Smooth muscle cell (in vitro differentiated cells): Measurements from ENCODE around the gene CLSTN2. TPM values are rescaled to one million over a fixed set of nuclear protein-coding genes. Genes with fewer than 3 reads are reported as not detected.

Experiments used
- DNase-seq: peaks from one replicate; lab custom pipeline; 2025; ENCODE audit not compliant: unreplicated experiment; lab: John Stamatoyannopoulos, UW
- H2AFZ ChIP-seq: fragments of 200-600 bp; sonication (generic); 2 replicates; pipeline ENCODE4 v1.6.0; 2016; ENCODE audit warnings: antibody characterized with exemption, low read depth, mild to moderate bottlenecking
- H3F3A ChIP-seq: fragments of 200-600 bp; sonication (generic); 2 replicates; pipeline ENCODE4 v1.6.0; 2017; ENCODE audit warnings: antibody characterized with exemption, low read depth
- H3K27ac ChIP-seq: fragments of 200-600 bp; sonication (generic); 2 replicates; pipeline ENCODE4 v1.5.1; 2016; ENCODE audit warnings: low read depth, mild to moderate bottlenecking
- H3K27me3 ChIP-seq: fragments of 200-600 bp; sonication (generic); 2 replicates; pipeline ENCODE4 v1.6.1; 2016; ENCODE audit warnings: low read depth, mild to moderate bottlenecking
- H3K36me3 ChIP-seq: fragments of 200-600 bp; sonication (generic); 2 replicates; pipeline ENCODE4 v1.5.1; 2016; ENCODE audit warnings: low read depth
- H3K4me1 ChIP-seq: fragments of 200-600 bp; sonication (generic); 2 replicates; pipeline ENCODE4 v1.5.1; 2016; ENCODE audit warnings: low read depth
- H3K4me2 ChIP-seq: fragments of 200-600 bp; sonication (generic); 2 replicates; pipeline ENCODE4 v1.6.0; 2016; ENCODE audit warnings: mild to moderate bottlenecking
- H3K4me3 ChIP-seq: fragments of 200-600 bp; sonication (generic); 2 replicates; pipeline ENCODE4 v1.5.1; 2016; ENCODE audit warnings: mild to moderate bottlenecking
- H3K79me2 ChIP-seq: fragments of 200-600 bp; sonication (generic); 2 replicates; pipeline ENCODE4 v1.6.0; 2016; ENCODE audit warnings: low read depth, mild to moderate bottlenecking
- H3K9ac ChIP-seq: fragments of 200-600 bp; sonication (generic); 2 replicates; pipeline ENCODE4 v1.6.0; 2016; ENCODE audit warnings: low read depth
- H3K9me3 ChIP-seq: fragments of 200-600 bp; sonication (generic); replicated peaks from 2 replicates; pipeline ENCODE4 v1.5.1; 2016; ENCODE audit warnings: low read depth
- H4K20me1 ChIP-seq: fragments of 200-600 bp; sonication (generic); 2 replicates; pipeline ENCODE4 v1.6.0; 2016; ENCODE audit warnings: low read depth
- CTCF ChIP-seq: fragments of 200-600 bp; sonication (generic); IDR thresholded peaks from 2 replicates; pipeline ENCODE4 v1.5.1; 2017; ENCODE audit warnings: borderline replicate concordance, mild to moderate bottlenecking, antibody characterized with exemption; ENCODE audit not compliant: insufficient read depth, poor library complexity, severe bottlenecking
- WGBS: methylation state at CpG from one replicate; pipeline ENCODE4 v1.1.7; 2016; ENCODE audit warnings: low lambda C conversion rate; 5-methylcytosine and 5-hydroxymethylcytosine counted together
- polyA plus RNA-seq: library from polyadenylated mRNA; unstranded; fragments of >200 nt; fragmentation: Nextera tagmentation; extraction: Ambion mirVana; gene quantifications from 2 replicates; pipeline ENCODE4 v1.2.1, GENCODE V29; 2016
- total RNA-seq: library from RNA; depleted of rRNA; stranded (reverse); fragments of >200 nt; gene quantifications from 2 replicates; pipeline ENCODE4 v1.2.3, GENCODE V29; 2014

Gene CLSTN2
- total and polyA plus RNA-seq, 2 experiments from 2014 or later, result 0.91 to 1.5 TPM

- no peaks in the 10 kb centered on the region for H3K9me3 ChIP-seq
- no peak for DNase-seq
- H3K4me3 ChIP-seq, result peak overlapping the region; percentile 57
- peaks cover 4% of the 10 kb centered on the region for H3K4me1 ChIP-seq
- no peaks in the 10 kb centered on the region for H3F3A ChIP-seq
- no peaks in the 10 kb centered on the region for H3K36me3 ChIP-seq
- 2% methylated on average over 20 of the region's 25 CpGs for WGBS
- peak; percentile 46 for TF ChIP-seq CTCF
- no peaks in the 10 kb centered on the region for H4K20me1 ChIP-seq
- peaks cover 25% of the 10 kb centered on the region for H3K27me3 ChIP-seq
- no peak overlapping the region for H3K27ac ChIP-seq
- H3K79me2 ChIP-seq, result no peaks in the 10 kb centered on the region
- no peak overlapping the region for H3K9ac ChIP-seq
- H2AFZ ChIP-seq, result peak overlapping the region; percentile 78
- H3K4me2 ChIP-seq, result peak overlapping the region; percentile 95
Measured at GRCh38 chr3:139934613-139935015, 371 bp upstream of the CLSTN2 start.

GRCh38 chr3:139935866-139936817, 1.2 kb downstream of the CLSTN2 start:
- no peak for TF ChIP-seq CTCF
- no peaks in the 10 kb centered on the region for H4K20me1 ChIP-seq
- peak overlapping the region; percentile 95 for H3K4me2 ChIP-seq
- no peak overlapping the region for H3K9ac ChIP-seq
- H3K27ac ChIP-seq, result no peak overlapping the region
- no peaks in the 10 kb centered on the region for H3K79me2 ChIP-seq
- no peaks in the 10 kb centered on the region for H3K36me3 ChIP-seq
- peaks cover 25% of the 10 kb centered on the region for H3K27me3 ChIP-seq
- peak overlapping the region; percentile 57 for H3K4me3 ChIP-seq
- 9% methylated on average over 39 of the region's 42 CpGs for WGBS
- no peaks in the 10 kb centered on the region for H3K9me3 ChIP-seq
- no peak for DNase-seq
- no peak overlapping the region for H2AFZ ChIP-seq
- no peaks in the 10 kb centered on the region for H3F3A ChIP-seq
- H3K4me1 ChIP-seq, result peaks cover 4% of the 10 kb centered on the region

DNA sequence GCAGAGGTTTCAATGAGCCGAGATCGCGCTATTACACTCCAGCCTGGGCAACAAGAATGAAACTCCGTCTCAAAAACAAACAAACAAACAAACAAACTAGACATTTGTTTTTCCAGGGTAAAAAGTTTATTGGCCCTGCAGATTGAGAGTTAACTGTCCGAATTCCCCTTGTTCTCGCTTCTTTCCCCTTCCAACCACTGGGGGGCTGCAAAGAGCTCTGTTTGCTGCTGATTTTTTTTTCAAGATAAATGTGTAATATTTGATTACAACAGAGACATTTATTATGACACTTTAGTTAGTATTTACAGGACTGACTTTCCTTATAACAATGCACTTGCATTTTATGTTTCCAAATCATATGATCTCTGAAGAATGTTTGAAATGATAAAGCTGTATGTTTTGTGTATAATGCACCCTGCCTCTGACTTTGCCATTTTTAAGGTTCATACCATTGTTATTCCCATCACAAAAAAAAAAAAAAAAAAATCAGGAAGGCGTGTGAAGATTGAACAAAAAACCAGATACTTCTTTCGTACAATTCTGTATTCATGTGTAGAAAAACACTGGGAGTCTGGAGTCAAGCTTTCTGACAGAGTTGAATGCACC, 2.8 kb downstream of the CLSTN2 start:
- H3F3A ChIP-seq, result no peaks in the 10 kb centered on the region
- no peaks in the 10 kb centered on the region for H3K36me3 ChIP-seq
- H3K79me2 ChIP-seq, result no peaks in the 10 kb centered on the region
- peaks cover 4% of the 10 kb centered on the region for H3K4me1 ChIP-seq
- no peak overlapping the region for H2AFZ ChIP-seq
- H3K4me3 ChIP-seq, result no peak overlapping the region
- no peaks in the 10 kb centered on the region for H3K9me3 ChIP-seq
- no peak overlapping the region for H3K9ac ChIP-seq
- no peaks in the 10 kb centered on the region for H4K20me1 ChIP-seq
- H3K4me2 ChIP-seq, result no peak overlapping the region
- no peak for DNase-seq
- no peak overlapping the region for H3K27ac ChIP-seq
- WGBS, result 14% methylated on average over 8 of the region's 8 CpGs
- peaks cover 29% of the 10 kb centered on the region for H3K27me3 ChIP-seq
- TF ChIP-seq CTCF, result peak; percentile 78
